K562 (cell line): ENCODE data around the gene CNGA4. TPM values are rescaled to one million over a fixed set of nuclear protein-coding genes. Genes with fewer than 3 reads are reported as not detected.
A peak's percentile ranks its signal among the peaks of the same experiment; 100 is the strongest.

Experiments used
- ATAC-seq: fragments of 200-7000 bp; cut with Tn5 transposase; 3 replicates; pipeline ENCODE4 v1.9.1; 2020; ENCODE audit warnings: moderate library complexity
- BruUV-seq: library from RNA; stranded (reverse); fragments of 400-500 nt; replicated peaks from 2 replicates; lab custom pipeline; 2021; lab: Mats Ljungman, UMichigan
- CTCF ChIA-PET: fragments of 300-600 bp; formaldehyde crosslinking; extraction: SDS; loops from one replicate; lab custom pipeline; 2021; ENCODE audit warnings: low intra/inter-chr PET ratio; lab: Yijun Ruan, JAX
- POLR2A ChIA-PET: fragments of 300-600, 350-650 bp; sonication (Branson Sonifier 250); formaldehyde crosslinking; extraction: SDS; loops from one replicate; lab custom pipeline; 2021; ENCODE audit warnings: antibody characterized with exemption, inconsistent platforms; lab: Yijun Ruan, JAX
- DNase-seq, 4 experiments: peaks; one replicate each; pipeline versions ENCODE4 v3.0.0 to v3.0.0-alpha.2; 2011 to 2018; ENCODE audit warnings: low spot score in 3 of 4, mixed read lengths in 3 of 4; ENCODE audit errors: extremely low read depth in 1 of 4
- FAIRE-seq: peaks from 2 replicates; lab custom pipeline; 2011; peaks lifted over from hg19 to GRCh38; lab: Jason Lieb, UNC
- H2AFZ ChIP-seq: 2 replicates; pipeline ENCODE4 v1.6.0; 2011; ENCODE audit warnings: low read depth, low read length, control low read depth, inconsistent platforms
- H3K27ac ChIP-seq: fragments of 200-600 bp; 3 replicates; pipeline ENCODE4 v1.8.0; 2011; ENCODE audit warnings: low read depth, mild to moderate bottlenecking, control low read depth, inconsistent platforms, low read length, moderate library complexity, mixed read lengths; ENCODE audit errors: extremely low read depth
- H3K27me3 ChIP-seq, 2 experiments: fragments of 300-600 bp in 1 of 2; 2 replicates in 1 of 2; 3 replicates in 1 of 2; pipeline versions ENCODE4 v1.6.0 to v1.8.0; 2011; ENCODE audit warnings: inconsistent platforms in 2 of 2, low read length in 2 of 2, mild to moderate bottlenecking in 1 of 2, mixed read lengths in 1 of 2, moderate library complexity in 1 of 2; ENCODE audit not compliant: control insufficient read depth in 2 of 2, insufficient read depth in 2 of 2
- H3K36me3 ChIP-seq: fragments of 300-600 bp; 3 replicates; pipeline ENCODE4 v1.8.0; 2011; ENCODE audit warnings: mild to moderate bottlenecking, low read length, inconsistent platforms; ENCODE audit not compliant: control insufficient read depth, insufficient read depth
- H3K4me1 ChIP-seq, 2 experiments: fragments of 200-600 bp in 1 of 2; replicated peaks in 1 of 2; 2 replicates in 1 of 2; 3 replicates in 1 of 2; pipeline versions ENCODE4 v1.5.1 to v1.8.0; 2011; ENCODE audit warnings: inconsistent platforms in 2 of 2, low read length in 2 of 2, mild to moderate bottlenecking in 1 of 2, mixed read lengths in 1 of 2, moderate library complexity in 1 of 2; ENCODE audit not compliant: control insufficient read depth in 2 of 2, insufficient read depth in 2 of 2
- H3K4me2 ChIP-seq: 2 replicates; pipeline ENCODE4 v1.6.1; 2011; ENCODE audit warnings: low read length, control low read depth, inconsistent platforms, mixed read lengths; ENCODE audit not compliant: insufficient read depth
- H3K4me3 ChIP-seq: fragments of 200-600 bp; sonication (generic), shearing (Covaris generic); 2 replicates; pipeline ENCODE4 v1.5.1; 2016; ENCODE audit warnings: control low read depth, inconsistent platforms
- H3K79me2 ChIP-seq: fragments of 200-600 bp; 3 replicates; pipeline ENCODE4 v1.8.0; 2011; ENCODE audit warnings: low read length, inconsistent platforms; ENCODE audit not compliant: control insufficient read depth, insufficient read depth
- H3K9ac ChIP-seq, 2 experiments: 2 replicates each; pipeline versions ENCODE4 v1.6.0 to v1.6.1; 2011; ENCODE audit warnings: low read depth in 2 of 2, low read length in 2 of 2, control low read depth in 1 of 2, inconsistent platforms in 1 of 2, mild to moderate bottlenecking in 1 of 2, mixed read lengths in 1 of 2; ENCODE audit not compliant: insufficient read depth in 1 of 2
- H3K9me1 ChIP-seq: one replicate; pipeline ENCODE4 v1.6.0; 2011; ENCODE audit warnings: inconsistent platforms, mild to moderate bottlenecking, low read length, moderate library complexity; ENCODE audit not compliant: control insufficient read depth, insufficient read depth
- H3K9me3 ChIP-seq: replicated peaks from 2 replicates; pipeline ENCODE4 v1.5.1; 2011; ENCODE audit warnings: low read depth, low read length, inconsistent platforms; ENCODE audit not compliant: control insufficient read depth, insufficient read depth
- H4K20me1 ChIP-seq: replicated peaks from 2 replicates; pipeline ENCODE4 v1.6.1; 2011; ENCODE audit warnings: low read length, inconsistent platforms, mixed read lengths; ENCODE audit not compliant: control insufficient read depth, insufficient read depth
- ARID2 ChIP-seq: fragments of 450-650 bp; IDR thresholded peaks from 2 replicates; pipeline ENCODE4 v1.6.1; 2017; ENCODE audit warnings: antibody characterized with exemption, mild to moderate bottlenecking
- CBFA2T3 ChIP-seq: fragments of 450-650 bp; IDR thresholded peaks from 2 replicates; pipeline ENCODE4 v1.6.1; 2017
- CHD2 ChIP-seq: IDR thresholded peaks from 2 replicates; pipeline ENCODE4 v1.6.1; 2011; ENCODE audit warnings: low read depth, low read length
- CREBBP ChIP-seq: IDR thresholded peaks from one replicate; pipeline ENCODE4 v1.6.1; 2012; ENCODE audit warnings: low read depth, mild to moderate bottlenecking, control low read depth, inconsistent platforms, low read length
- ETV6 ChIP-seq, 3 experiments: fragments of 150-350 bp in 1 of 3; sonication (generic) in 1 of 3; formaldehyde crosslinking in 1 of 3; IDR thresholded peaks; 2 replicates each; pipeline versions ENCODE4 v1.6.1 to v1.8.0; 2014 to 2022; ENCODE audit warnings: borderline replicate concordance in 2 of 3, low read depth in 2 of 3, antibody characterized with exemption in 1 of 3, low read length in 1 of 3, mild to moderate bottlenecking in 1 of 3, missing genetic modification reagents in 1 of 3
- HDAC3 ChIP-seq: fragments of 450-650 bp; IDR thresholded peaks from 2 replicates; pipeline ENCODE4 v1.6.1; 2018; ENCODE audit warnings: borderline replicate concordance, mild to moderate bottlenecking, moderate library complexity; ENCODE audit not compliant: partially characterized antibody
- KDM5B ChIP-seq: fragments of 200-600 bp; sonication (generic); IDR thresholded peaks from 2 replicates; pipeline ENCODE4 v1.6.1; 2012; ENCODE audit warnings: low read depth, mild to moderate bottlenecking, moderate library complexity, low read length, control low read depth, inconsistent platforms; ENCODE audit not compliant: insufficient replicate concordance
- KLF13 ChIP-seq: fragments of 450-650 bp; IDR thresholded peaks from 2 replicates; pipeline ENCODE4 v1.6.1; 2016; ENCODE audit warnings: missing genetic modification characterization, low read depth, mild to moderate bottlenecking, missing compliant biosample characterization, moderate library complexity, borderline replicate concordance
- KLF16 ChIP-seq: IDR thresholded peaks from 2 replicates; pipeline ENCODE4 v1.6.1; 2016; ENCODE audit warnings: antibody characterized with exemption
- NFATC3 ChIP-seq: fragments of 450-650 bp; IDR thresholded peaks from 2 replicates; pipeline ENCODE4 v1.6.1; 2017; ENCODE audit warnings: mild to moderate bottlenecking
- SRSF1 ChIP-seq: fragments of 200-400 bp; formaldehyde crosslinking; IDR thresholded peaks from 2 replicates; pipeline ENCODE4 v1.6.1; 2017; ENCODE audit warnings: mild to moderate bottlenecking, low read depth, low read length, moderate library complexity
- TCF3 ChIP-seq: sonication (generic); formaldehyde crosslinking; IDR thresholded peaks from 2 replicates; pipeline ENCODE4 v1.4.0; 2020; ENCODE audit warnings: mild to moderate bottlenecking, missing genetic modification reagents
- ZNF589 ChIP-seq: fragments of 200-800 bp; sonication (Bioruptor generic); IDR thresholded peaks from 2 replicates; pipeline ENCODE4 v1.6.1; 2016; ENCODE audit warnings: low read depth, missing genetic modification characterization, missing compliant biosample characterization
- WGBS: fragments of 100-300 bp; shearing (Covaris generic); methylation state at CpG from one replicate; pipeline ENCODE4 v1.1.6; 2016; ENCODE audit warnings: low coverage, mixed read lengths; ENCODE audit not compliant: insufficient coverage; ENCODE audit errors: missing lambda C conversion rate; 5-methylcytosine and 5-hydroxymethylcytosine counted together
- in situ Hi-C: fragments of 300-500 bp; cut with MboI; formaldehyde crosslinking; loops from 4 replicates; pipeline ENCODE4 v1.15.0; 2018; ENCODE audit warnings: inconsistent platforms, mixed read lengths
- intact Hi-C: fragments of 100-400 bp; cut with micrococcal nuclease; formaldehyde crosslinking; loops from 2 replicates; pipeline ENCODE4 v1.14.2; 2022
- polyA plus RNA-seq, 8 experiments: library from polyadenylated mRNA; depleted of rRNA in 4 of 8; stranded (reverse) in 5 of 8; unstranded in 3 of 8; fragments of >200 nt; fragmentation: Nextera tagmentation in 2 of 8; fragmentation: Illumina TruSeq in 1 of 8; extraction: Ambion mirVana in 2 of 8; extraction: Trizol in 1 of 8; gene quantifications; 2 replicates each; pipeline versions ENCODE4 v1.2.1 to v1.2.3, GENCODE V29; 2011 to 2014; ENCODE audit warnings: inconsistent platforms in 1 of 8, missing spikeins in 1 of 8
- total RNA-seq, 7 experiments: library from RNA; depleted of rRNA in 6 of 7; stranded (reverse); fragments of >200 nt in 6 of 7; fragmentation: Illumina TruSeq in 2 of 7; extraction: Trizol in 2 of 7; gene quantifications; 2 replicates each; pipeline versions ENCODE4 v1.2.1 to v1.2.3, GENCODE V29; 2011 to 2021; ENCODE audit warnings: low replicate concordance in 1 of 7
- TF ChIP-seq, protein P1 (sequence below), 2 experiments: fragments of 450-650 bp; conservative IDR thresholded peaks; 2 replicates each; pipeline ENCODE4 v1.6.1; 2017; ENCODE audit warnings: mild to moderate bottlenecking in 2 of 2, moderate library complexity in 2 of 2
- TF ChIP-seq, protein P2 (sequence below): fragments of 450-650 bp; formaldehyde crosslinking; IDR thresholded peaks from 2 replicates; pipeline ENCODE4 v1.4.0; 2020; ENCODE audit warnings: mild to moderate bottlenecking, moderate library complexity
- TF ChIP-seq, protein P3 (sequence below): fragments of 450-650 bp; formaldehyde crosslinking; IDR thresholded peaks from 2 replicates; pipeline ENCODE4 v1.4.0; 2022; ENCODE audit warnings: mild to moderate bottlenecking, moderate library complexity

CNGA4 gene
- total and polyA plus RNA-seq, 9 of the 15 experiments (the other 6 are each of a cell fraction or from before 2014, with no cell fraction given), result 0.04 to 0.09 (median 0.06) TPM; not detected in 6

DNA sequence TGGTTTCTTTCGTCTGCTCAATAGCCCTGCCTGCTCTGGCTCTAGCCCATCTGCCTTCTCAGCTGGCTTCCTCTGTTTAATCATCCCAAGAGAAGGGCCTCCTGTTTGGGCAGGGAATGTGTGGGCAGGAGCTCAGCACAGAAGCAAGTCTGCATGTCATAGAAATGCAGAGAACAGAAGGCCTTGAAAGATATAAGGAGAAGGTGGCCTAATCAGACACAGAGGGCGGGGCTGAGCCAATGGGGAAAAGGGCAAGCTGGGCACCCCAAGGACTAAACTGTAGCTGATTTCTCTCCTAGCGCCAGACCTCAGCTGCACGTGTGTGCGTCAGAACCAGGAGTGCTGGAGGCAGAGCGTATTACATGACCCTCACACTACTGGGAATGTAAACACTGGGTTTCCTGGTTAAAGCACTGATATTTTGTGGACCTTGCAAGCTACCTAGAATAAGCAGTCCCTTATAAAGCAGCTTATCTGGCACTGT is 13.1 kb downstream of the CNGA4 start:
- BruUV-seq, result no TSS peak
- ATAC-seq, result peak; percentile 51
- TF ChIP-seq KLF16, result 0 out of 2 replicates have a peak, but pooled peaks have one; percentile 7
- TF ChIP-seq HDAC3, result no peak
- peak; percentile 76; the same call in 1 of the 2 replicates for TF ChIP-seq ZNF589 (CRISPR knock-in tag)
- TF ChIP-seq TCF3 (CRISPR knock-in tag), result peak; percentile 62
- TF ChIP-seq CHD2, result no peak
- TF ChIP-seq, protein P1, sequence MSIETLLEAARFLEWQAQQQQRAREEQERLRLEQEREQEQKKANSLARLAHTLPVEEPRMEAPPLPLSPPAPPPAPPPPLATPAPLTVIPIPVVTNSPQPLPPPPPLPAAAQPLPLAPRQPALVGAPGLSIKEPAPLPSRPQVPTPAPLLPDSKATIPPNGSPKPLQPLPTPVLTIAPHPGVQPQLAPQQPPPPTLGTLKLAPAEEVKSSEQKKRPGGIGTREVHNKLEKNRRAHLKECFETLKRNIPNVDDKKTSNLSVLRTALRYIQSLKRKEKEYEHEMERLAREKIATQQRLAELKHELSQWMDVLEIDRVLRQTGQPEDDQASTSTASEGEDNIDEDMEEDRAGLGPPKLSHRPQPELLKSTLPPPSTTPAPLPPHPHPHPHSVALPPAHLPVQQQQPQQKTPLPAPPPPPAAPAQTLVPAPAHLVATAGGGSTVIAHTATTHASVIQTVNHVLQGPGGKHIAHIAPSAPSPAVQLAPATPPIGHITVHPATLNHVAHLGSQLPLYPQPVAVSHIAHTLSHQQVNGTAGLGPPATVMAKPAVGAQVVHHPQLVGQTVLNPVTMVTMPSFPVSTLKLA (conservative IDR thresholded peaks at IDR 0.05), result no peak
- no peak for TF ChIP-seq KLF13
- TF ChIP-seq SRSF1, result no peak
- TF ChIP-seq CREBBP, result no peak
- TF ChIP-seq KDM5B, result no peak
- no peak for TF ChIP-seq ETV6 (IDR thresholded peaks at IDR 0.05; ENCODE audit: borderline replicate concordance in 1 of 2, low read depth in 2 of 2, low read length in 1 of 2)
- TF ChIP-seq ETV6 (CRISPR knock-in tag; IDR thresholded peaks at IDR 0.05; ENCODE audit: borderline replicate concordance), result no peak
- TF ChIP-seq, protein P2, sequence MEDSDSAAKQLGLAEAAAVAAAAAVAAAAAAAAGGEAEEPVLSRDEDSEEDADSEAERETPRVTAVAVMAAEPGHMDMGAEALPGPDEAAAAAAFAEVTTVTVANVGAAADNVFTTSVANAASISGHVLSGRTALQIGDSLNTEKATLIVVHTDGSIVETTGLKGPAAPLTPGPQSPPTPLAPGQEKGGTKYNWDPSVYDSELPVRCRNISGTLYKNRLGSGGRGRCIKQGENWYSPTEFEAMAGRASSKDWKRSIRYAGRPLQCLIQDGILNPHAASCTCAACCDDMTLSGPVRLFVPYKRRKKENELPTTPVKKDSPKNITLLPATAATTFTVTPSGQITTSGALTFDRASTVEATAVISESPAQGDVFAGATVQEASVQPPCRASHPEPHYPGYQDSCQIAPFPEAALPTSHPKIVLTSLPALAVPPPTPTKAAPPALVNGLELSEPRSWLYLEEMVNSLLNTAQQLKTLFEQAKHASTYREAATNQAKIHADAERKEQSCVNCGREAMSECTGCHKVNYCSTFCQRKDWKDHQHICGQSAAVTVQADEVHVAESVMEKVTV (CRISPR knock-in tag), result no peak
- TF ChIP-seq, protein P3, sequence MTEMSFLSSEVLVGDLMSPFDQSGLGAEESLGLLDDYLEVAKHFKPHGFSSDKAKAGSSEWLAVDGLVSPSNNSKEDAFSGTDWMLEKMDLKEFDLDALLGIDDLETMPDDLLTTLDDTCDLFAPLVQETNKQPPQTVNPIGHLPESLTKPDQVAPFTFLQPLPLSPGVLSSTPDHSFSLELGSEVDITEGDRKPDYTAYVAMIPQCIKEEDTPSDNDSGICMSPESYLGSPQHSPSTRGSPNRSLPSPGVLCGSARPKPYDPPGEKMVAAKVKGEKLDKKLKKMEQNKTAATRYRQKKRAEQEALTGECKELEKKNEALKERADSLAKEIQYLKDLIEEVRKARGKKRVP, result no peak
- peak; percentile 86 for TF ChIP-seq CBFA2T3
- TF ChIP-seq ARID2, result no peak
- no peak for TF ChIP-seq NFATC3

More for the DNA sequence above, 13.1 kb downstream of the CNGA4 start:
- H3K27ac ChIP-seq, result no peak overlapping the region
- H3K27me3 ChIP-seq, result 0 out of 5 replicates have a peak, but pooled peaks cover 0 to under 1% of the 10 kb centered on the region in 2 experiments
- FAIRE-seq, result peak; percentile 67
- H3K9me3 ChIP-seq, result no peaks in the 10 kb centered on the region
- H3K79me2 ChIP-seq, result no peaks in the 10 kb centered on the region
- no peaks in the 10 kb centered on the region for H3K36me3 ChIP-seq
- ChIA-PET POLR2A (interaction anchor here (0.5 to 3.1 kb wide), 5 partner anchors 8 to 18 kb away, joined by 3 to 16 read pairs (median 6); partner anchors contain the start of genes CCKBR and FHIP1B), CTCF (interaction anchor here (1.0 to 1.2 kb wide), 2 partner anchors 64 to 111 kb away, joined by 3 to 4 read pairs; no protein-coding TSS in a partner anchor)
- H2AFZ ChIP-seq, result peak overlapping the region; percentile 60
- H4K20me1 ChIP-seq, result no peaks in the 10 kb centered on the region
- H3K9ac ChIP-seq, result peak overlapping the region in 1 of 2 experiments; percentile 11; a peak in 1 of 4 replicates
- DNase-seq, result peak; percentile 18 to 53 (median 36)
- 21% methylated on average over 6 of the region's 6 CpGs for WGBS
- peak overlapping the region; percentile 59 for H3K4me2 ChIP-seq
- in situ Hi-C loops, result no loop called here
- H3K4me1 ChIP-seq, result peaks cover 3 to 15% of the 10 kb centered on the region in 2 experiments; a peak in 4 of 5 replicates
- H3K4me3 ChIP-seq, result no peak overlapping the region
- H3K9me1 ChIP-seq, result no peaks in the 10 kb centered on the region
- intact Hi-C loops, result loop anchor here (2.0 kb wide), 2 partner anchors 63 to 101 kb away; no protein-coding TSS in a partner anchor
